RCC 7860 (cell line): ENCODE data around the gene SEPHS1.
A peak's percentile ranks its signal among the peaks of the same experiment; 100 is the strongest.

Experiments used
- DNase-seq: peaks from one replicate; pipeline ENCODE4 v3.0.0-alpha.2; 2015; ENCODE audit warnings: low spot score
- FAIRE-seq: peaks from 2 replicates; lab custom pipeline; 2012; peaks lifted over from hg19 to GRCh38; lab: Jason Lieb, UNC

The SEPHS1 gene

DNA sequence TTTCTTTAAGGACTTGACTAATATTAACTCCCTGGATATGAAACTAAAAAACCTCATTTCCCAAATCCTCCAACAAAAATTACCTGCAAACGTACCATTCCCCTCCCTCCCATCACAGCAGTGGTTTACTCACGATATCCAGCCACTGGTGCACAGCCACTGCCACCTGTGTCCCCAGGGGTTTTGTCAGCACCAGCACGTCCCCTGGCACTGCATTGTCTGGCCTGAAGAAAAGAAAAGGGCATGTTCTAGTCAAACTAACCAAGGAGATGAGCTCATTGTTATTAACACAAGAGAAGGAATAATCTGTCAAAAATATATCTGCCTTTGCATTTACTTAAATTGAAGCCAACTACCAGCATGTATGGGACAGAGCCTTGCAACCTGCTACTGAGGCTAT, 18.5 kb downstream of the SEPHS1 start:
- DNase-seq (no peak), FAIRE-seq (no peak)

DNA sequence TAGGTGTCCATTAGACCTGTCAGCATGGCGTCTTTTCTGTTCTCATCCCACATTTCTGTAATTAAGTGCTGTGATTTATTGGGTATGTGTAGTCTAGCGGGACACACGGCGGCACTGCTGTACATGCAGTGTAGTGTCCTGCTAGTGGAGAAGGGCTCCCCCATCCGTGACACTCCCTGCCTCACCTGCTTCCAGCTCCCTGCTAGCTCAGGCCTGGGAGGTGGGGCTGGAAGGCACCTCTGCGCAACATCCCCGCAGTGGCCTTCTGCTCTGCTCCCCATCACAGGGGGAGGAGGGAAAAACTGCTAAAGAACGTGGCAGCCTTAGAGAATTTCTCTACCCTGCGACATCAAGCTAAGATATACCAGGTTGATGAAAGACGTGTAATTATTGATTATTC, 19.5 kb downstream of the SEPHS1 start:
- no peak for FAIRE-seq
- no peak for DNase-seq

DNA sequence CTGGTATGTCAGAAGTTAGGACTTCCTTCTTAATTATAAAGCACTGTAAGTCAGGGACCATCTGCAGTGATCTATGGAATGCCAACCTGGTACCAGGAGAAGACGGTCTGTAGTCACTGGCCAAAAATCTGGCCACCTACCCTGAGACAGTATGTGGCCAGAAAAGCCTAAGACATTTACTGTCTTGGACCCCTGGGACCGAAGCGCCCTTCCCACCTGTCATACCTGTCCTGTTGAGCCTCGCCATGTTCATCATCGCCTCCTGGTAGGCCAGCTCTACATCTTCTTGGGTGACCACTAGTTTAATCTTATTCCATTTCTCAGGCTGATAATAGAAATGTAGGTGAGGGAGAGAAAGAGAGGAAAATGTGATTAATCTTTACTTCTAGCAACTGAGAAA, 20.0 kb downstream of the SEPHS1 start:
- no peak for FAIRE-seq
- no peak for DNase-seq

DNA sequence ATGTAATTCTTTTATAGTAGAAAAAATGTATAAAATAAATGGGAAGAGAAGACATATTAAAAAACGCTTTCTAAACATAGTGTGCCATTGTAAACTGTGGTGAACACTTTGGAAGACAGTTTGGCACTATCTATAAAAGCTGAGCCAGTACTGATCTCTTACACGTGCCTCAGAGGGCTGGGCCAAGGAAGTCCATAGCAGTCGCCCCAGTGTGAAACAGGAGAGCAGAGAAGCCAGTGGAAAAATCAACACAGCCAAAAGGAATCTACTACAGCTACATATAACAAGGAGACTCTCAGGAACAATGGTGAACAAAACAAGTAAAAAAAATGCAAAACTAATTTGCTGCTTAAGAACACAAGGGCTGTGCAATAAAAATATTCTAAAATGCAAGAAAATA, 20.6 kb downstream of the SEPHS1 start:
- FAIRE-seq: no peak
- no peak for DNase-seq

DNA sequence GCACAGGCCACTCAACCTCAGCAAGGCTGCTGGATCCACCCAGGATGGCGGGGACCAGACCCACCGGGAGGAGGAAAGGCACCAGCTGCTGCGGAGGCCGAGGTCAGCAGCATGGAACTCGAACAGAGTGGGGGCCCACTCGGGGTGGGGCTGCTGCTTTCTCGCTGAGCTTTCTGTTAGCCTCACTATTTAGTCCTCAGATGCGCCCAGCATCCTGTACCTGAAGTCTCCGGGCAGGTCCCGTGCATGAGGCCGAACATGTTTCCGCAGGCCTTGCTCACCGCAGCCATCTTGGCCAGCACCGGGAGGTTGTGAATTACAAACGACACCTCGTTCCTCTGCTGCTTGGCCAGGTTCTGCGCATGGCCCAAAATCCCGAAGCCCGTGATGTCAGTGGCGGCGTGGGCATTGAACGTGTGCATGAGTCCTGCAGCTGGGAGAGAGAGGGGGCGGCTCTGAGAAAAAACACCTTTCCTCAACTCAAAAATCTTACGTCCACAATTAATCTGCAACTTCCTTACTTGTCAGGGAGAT, 25.4 kb downstream of the SEPHS1 start:
- FAIRE-seq (no peak), DNase-seq (no peak)

DNA sequence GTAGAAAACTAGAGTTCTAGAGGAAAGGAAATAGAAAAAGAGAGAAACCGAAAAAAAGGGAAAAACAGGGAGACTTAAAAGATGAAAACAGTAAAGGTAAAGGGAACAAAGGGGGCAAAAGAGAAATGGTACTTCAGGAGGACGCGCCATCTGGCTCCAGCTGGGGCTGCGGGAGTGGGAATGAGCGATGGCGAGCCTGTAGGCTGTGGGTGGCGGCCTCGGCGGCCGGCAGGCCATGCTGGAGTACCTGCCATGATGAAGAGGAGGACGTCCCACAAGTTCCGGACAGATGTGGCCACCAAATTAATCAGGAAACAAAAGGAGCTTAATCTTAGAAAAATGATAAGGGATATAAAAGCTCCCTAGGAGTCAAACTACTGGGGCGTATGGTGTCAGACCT, 26.5 kb downstream of the SEPHS1 start:
- DNase-seq (no peak), FAIRE-seq (no peak)

DNA sequence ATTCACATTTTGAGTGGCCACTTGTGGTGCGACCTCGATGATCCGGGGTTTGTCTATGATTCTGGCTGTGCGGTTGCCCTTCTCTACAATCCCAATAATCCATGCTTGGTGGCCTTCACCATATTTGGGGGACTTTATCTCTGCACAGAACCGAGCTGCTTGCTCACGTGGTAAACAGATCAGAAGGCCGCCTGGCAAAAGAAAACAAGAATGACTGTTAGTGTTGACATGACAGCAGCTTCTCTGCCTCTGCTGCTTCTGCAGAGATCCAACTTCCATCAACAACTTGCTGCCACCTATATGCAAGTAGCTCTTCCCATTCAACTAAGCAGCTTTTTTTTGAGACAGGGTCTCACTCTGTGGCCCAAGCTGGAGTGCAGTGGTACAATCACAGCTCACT, 28.9 kb downstream of the SEPHS1 start:
- DNase-seq: no peak
- no peak for FAIRE-seq

DNA sequence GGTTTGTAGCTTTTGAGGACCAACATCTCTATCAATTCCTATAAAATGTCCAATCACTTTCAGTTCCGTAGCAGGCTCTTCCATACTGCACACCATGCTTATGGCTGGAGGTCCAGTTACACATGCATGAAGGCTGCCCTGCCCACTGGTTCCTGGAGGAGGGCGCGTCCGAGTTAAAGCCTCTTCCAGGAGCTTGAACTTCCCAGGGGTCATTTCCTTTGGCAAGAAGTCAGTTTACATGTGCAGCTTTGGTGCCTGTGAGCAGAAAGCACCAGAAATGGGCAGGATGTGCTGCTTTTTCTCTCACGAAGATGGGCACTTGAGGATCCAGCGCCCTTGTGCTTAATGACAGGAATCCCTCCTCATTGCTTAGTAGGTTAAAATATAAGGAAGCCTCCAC, 30.6 kb downstream of the SEPHS1 start:
- DNase-seq: no peak
- no peak for FAIRE-seq

DNA sequence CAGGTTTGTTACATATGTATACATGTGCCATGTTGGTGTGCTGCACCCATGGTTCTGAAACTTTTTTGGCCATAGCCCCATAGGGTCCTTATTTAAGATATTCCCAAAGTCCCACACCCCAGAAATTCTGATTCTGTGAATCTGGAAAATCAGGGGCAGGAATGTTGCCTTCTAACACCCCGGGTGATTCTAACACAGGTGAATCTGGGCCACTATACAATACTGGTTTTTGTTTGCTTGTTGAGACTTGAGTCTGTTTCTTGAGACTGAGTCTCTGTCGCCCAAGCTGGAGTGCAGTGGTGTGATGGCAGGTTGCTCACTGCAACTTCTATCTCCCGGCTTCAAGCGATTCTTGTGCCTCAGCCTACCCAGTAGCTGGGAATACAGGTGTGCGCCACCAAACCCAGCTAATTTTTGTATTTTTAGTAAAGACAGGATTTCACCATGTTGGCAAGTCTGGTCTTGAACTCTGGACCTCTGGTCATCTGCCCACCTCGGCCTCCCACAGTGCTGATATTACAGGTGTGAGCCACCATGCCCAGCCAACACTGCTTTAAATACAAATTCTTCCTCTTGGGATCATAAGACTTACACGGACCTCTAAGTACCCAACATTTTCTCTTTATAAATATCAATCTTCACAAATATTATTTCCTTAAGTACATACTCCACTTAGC, 31.3 kb downstream of the SEPHS1 start:
- FAIRE-seq (no peak), DNase-seq (no peak)

DNA sequence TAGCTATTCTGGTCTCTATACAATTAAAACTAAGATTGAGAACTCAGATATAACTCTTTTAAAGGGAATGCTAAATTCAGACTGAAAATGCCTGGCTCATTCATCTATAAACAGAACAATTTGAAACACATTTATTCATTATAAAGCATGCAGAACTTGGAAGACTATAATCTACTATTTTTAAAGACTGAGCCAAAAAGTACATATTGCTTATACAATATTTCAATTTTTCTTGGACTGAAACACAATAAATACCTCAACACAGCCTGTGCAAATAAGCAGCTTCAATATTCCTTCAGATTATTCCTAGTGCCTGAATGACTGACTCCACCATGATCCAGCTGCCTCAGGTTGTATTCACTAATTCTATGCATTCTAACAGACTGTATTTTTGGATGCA, 32.7 kb downstream of the SEPHS1 start:
- no peak for FAIRE-seq

DNA sequence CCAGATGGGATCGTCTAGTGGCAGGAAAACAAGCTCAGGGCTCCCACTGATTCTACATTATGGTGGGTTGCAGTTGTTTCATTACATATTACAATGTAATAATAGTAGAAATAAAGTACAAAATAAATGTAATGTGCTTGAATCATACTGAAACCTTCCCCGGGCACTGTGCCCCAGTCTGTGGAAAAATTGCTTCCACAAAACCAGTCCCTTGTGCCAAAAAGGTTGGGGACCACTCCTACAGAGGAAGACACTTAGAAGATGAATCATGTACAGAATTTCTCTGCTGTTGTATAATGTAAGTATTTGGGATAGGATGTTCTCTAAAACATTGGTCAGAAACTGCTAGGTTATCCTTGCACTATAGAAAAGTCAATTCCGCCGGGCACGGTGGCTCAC, 36.9 kb downstream of the SEPHS1 start:
- no peak for DNase-seq
- no peak for FAIRE-seq

More for the DNA sequence above, 32.7 kb downstream of the SEPHS1 start:
- DNase-seq: no peak

DNA sequence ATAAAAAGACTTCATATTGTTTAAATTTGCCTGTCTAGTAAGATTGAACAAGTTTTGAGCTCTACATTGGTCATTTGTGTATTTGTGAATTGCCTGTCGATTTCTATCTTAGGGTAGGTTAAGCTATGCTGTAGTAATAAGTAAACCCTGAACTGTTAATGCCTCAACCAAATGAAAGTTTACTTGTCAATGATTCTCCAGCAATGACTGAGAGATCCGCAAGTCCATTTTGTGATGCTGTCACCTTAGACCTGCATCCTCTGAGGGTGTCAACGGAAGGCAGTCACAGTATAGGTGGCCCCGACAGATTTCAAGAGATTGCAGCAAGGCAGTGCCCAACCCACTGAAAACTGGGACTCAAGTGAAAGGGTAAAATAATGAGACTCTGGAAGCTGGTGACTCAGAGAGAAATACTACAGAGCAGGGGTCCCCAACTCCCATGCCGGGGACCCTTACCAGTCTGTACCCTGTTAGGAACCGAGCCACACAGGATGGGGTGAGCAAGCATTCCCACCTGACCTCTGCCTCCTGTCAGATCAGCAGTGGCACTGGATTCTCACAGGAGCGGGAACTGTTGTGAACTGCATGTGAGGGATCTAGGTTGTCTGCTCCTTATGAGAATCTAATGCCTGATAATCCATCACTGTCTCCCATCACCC, 37.4 kb downstream of the SEPHS1 start:
- no peak for FAIRE-seq

DNA sequence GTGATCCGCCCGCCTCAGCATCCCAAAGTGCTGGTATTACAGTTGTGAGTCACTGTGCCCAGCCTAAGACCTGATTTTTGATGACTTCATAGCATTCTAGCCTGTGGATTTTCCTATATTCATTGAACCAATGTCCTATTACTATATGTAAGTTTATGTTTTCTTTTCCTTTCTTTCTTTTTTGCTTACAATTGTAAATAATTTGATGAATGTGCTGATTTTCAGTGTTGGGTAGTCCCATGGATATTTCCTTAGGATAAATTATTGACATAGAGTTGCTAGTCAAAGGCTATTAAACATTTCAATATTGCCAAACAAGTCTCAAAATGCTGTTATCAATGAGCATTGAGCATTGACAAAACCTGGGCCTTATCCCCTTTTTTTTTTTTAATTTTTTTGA, 38.3 kb downstream of the SEPHS1 start:
- no peak for DNase-seq
- FAIRE-seq: no peak

More for the DNA sequence above, 37.4 kb downstream of the SEPHS1 start:
- DNase-seq: no peak

DNA sequence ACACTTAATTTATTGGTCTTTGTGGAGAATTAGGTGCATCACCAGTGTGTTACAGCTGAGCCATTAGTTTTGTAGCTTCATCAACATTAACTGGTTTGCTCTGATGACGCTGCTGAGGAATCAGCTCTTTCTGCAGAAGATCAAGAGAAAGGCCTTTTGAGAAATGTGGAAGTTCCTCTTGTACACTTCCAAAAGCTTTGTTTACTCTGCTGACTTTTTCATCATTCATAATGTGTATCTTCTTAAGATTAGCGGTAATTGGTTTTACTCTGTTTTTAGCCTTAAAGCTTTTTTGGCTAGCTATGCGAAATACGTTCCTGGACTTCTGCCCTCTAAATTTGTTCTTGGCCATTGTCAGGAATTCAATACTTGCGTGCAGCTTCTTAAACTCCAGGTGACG, 40.0 kb downstream of the SEPHS1 start:
- FAIRE-seq: no peak
- no peak for DNase-seq

DNA sequence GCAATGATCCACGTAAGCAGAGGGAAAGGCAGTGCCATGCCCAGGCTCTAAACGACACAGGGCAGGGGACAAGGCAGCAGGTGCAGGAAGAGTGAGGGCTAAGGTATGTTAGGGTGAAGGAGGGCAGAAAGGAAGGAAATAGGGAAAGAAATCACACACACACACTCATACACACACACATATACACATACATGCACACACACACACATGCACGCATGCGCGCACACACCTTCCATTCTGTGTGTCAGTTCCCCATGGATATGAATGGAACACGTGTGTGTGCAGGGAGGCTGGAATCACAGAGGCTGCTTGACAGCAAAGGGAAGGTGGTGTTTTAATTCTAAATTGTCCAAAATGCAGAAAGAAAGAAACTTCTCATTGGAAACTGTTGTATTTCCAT, 42.0 kb downstream of the SEPHS1 start:
- DNase-seq: no peak
- no peak for FAIRE-seq

DNA sequence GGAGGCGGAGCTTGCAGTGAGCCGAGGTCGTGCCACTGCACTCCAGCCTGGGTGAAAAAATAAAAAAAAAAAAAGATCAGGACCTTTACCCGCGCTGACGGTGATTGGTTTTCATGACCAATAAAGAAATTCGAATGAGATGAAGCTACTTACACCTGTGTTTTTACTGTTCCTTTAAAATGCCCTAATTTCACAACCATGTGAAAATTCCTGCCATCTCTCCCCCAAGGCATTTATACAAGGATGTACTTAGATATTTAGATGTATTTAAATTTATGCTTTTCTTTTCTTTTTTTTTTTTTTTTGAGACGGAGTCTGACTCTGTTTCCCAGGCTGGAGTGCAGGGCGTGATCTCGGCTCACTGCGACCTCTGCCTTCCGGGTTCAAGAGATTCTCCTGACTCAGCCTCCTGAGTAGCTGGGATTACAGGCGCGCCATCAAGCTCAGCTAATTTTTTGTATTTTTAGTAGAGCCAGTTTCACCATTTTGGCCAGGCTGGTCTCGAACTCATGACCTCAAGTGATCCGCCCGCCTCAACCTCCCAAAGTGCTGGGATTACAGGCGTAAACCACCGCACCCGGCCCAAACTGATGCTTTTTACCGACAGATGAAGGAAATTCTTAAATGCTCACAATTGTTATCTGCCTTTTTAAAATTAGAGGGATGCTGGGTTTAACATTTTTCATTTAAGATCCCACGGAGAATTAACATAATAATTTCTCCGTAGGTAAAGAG, 45.1 kb downstream of the SEPHS1 start:
- FAIRE-seq (no peak), DNase-seq (no peak)

DNA sequence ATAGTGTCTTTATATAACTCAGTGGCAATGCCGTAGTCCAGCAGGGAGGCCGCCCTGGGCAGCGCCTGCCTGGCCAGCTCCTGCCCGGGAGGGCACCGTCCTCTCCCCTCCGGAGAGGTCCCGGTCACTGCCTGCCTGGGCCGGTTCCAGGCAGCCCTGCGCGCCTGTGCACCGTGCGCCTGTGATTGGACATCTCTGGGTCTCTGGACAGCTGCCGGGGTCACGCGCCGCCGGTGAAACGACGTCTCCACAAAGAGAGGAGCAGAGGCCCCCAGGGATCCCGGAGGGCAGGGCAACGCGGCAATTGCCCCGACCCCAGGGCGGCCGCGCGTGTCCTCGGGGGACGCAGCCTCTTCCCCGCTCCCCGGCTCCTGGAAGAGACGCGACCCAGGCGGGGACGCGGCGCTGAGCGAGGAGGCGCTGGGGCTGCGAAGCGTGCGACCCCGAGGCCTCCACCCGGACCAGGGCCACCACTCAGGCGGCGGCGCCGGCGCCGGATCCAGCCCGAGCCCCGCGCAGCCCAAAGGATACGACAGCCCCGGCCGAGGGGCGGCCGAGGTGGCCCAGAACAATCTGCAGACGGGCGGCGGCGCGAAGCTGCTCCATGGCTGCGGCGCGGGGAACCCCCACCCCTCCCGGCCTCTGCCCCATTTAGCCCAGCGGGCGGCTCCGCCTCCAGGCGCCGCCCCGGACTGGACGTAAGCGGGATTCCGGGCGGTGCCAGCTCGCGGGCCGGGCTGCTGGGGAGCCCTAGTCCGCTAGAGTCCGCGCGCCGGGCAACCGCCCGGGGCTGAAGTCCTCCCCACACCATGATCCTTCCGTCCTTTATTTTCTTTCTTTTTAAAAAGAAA, 48.4 kb downstream of the SEPHS1 start, which contains the start of gene PHYH:
TSS of gene PHYH (minus strand) at position 628 of the 851 bp plus-strand sequence. CDS start at position 606, 22 bp downstream.
- FAIRE-seq (no peak), DNase-seq (peak; percentile 64)

DNA sequence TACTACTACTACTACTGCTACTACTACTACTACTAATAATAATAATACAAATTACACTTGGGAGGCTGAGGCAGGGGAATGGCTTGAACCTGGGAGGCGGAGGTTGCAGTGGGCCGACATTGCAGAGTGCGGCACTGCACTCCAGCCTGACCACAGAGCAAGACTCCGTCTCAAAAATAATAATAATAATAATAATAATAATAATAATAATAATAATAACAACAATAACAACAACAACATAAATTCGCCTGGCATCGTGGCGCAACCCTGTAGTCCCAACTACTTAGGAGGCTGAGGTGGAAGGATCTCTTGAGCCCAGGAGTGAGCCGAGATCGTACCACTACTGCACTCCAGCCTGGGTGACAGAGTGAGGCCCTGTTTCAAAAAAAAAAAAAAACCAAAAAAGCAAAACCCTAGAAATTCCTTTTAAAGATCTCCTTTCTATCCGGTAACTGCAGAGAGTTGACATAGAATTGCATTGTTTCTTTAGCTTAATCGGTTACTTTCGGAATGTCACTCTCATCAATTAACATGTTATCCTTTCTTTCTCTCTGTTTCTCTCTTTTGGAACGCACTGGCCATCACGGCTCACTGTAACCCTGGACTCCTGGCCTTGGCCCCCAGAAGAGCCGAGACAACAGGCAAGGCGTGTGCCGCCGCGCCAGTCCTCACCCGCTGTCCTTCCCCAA, 49.2 kb downstream of the SEPHS1 start:
- DNase-seq (no peak), FAIRE-seq (no peak)

DNA sequence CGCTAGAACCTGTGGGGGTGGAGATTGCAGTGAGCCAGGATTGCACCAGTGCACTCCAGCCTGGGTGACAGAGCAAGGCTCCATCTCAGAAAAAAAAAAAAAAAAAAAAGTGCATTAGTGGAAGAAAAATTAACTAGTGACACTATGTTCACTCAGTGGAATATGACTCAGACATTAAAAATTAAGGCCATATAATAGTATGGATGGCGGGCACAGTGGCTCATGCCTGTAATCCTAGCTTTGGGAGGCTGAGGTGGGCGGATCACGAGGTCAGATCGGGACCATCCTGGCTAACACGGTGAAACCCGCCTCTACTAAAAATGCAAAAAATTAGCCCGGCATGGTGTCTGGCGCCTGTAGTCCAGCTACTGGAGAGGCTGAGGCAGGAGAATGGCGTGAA, 51.6 kb downstream of the SEPHS1 start:
- DNase-seq: peak; percentile 74
- FAIRE-seq: peak; percentile 89

DNA sequence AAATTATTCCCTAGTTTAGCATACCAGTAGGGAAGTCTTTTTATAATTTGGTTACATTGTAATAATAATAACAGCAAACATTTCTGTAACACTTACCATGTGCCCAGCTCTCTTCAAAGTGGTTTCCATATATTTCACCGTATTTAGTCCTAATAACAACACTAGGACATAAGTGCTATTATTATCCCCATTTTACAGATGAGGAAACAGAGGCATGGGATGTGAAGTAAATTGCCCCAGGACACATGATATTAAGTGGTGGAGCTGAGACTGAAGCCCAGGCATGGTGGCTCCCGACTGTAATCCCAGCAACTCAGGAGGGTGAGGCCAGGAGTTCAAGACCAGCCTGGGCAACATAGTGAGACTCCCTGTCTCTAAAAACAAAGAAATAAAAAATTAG, 53.3 kb downstream of the SEPHS1 start:
- FAIRE-seq: no peak
- DNase-seq: no peak
